Retinal pigment epithelial cell (primary cell): Measurements from ENCODE around the gene OR6K3.
"Not testable (repeated sequence)": the region's sequence is repeated elsewhere in the genome, so short reads cannot be mapped to it uniquely, and the experiment has no call there.

ENCODE experiments used
- DNase-seq: peaks from one replicate; pipeline ENCODE4 v3.0.0-alpha.2; 2010; ENCODE audit warnings: low read depth
- H3K4me3 ChIP-seq: 2 replicates; pipeline ENCODE4 v1.5.1; 2011; ENCODE audit warnings: mild to moderate bottlenecking, low read length, control low read depth, moderate library complexity
- CTCF ChIP-seq: conservative IDR thresholded peaks from 2 replicates; pipeline ENCODE4 v1.5.1; 2011; ENCODE audit warnings: low read depth, low read length, control low read depth, inconsistent platforms

OR6K3 gene

GRCh38 chr1:158706096-158706495 lies 14.4 kb downstream of the OR6K3 start:
- no peak for DNase-seq
- H3K4me3 ChIP-seq = no peak overlapping the region
- TF ChIP-seq CTCF = no peak

- no peak for TF ChIP-seq CTCF
- DNase-seq = no peak
- no peak within 1 kb of the TSS for H3K4me3 ChIP-seq
Observed at GRCh38 chr1:158700552-158700951, 20.0 kb downstream of the OR6K3 start, which contains the start of gene OR6K2. Gene OR6K2 (minus strand): TSS chr1:158700652. CDS start chr1:158700652, 0 bp downstream.

- TF ChIP-seq CTCF = no peak
- no peak overlapping the region for H3K4me3 ChIP-seq
- DNase-seq = no peak
Observed at GRCh38 chr1:158694596-158694995, 25.9 kb downstream of the OR6K3 start.

- no peak overlapping the region for H3K4me3 ChIP-seq
- no peak for DNase-seq
- TF ChIP-seq CTCF = no peak
Observed at GRCh38 chr1:158692356-158692755, 28.2 kb downstream of the OR6K3 start.

GRCh38 chr1:158691907-158692306 lies 28.6 kb downstream of the OR6K3 start:
- no peak for DNase-seq
- no peak for TF ChIP-seq CTCF
- H3K4me3 ChIP-seq = no peak overlapping the region

- not testable (repeated sequence) for H3K4me3 ChIP-seq, DNase-seq
Observed at GRCh38 chr1:158691149-158691548, 29.4 kb downstream of the OR6K3 start.

GRCh38 chr1:158689875-158690274 lies 30.6 kb downstream of the OR6K3 start:
- no peak for TF ChIP-seq CTCF
- H3K4me3 ChIP-seq = no peak overlapping the region
- no peak for DNase-seq

- DNase-seq = no peak
- TF ChIP-seq CTCF = no peak
- no peak overlapping the region for H3K4me3 ChIP-seq
Observed at GRCh38 chr1:158689110-158689509, 31.4 kb downstream of the OR6K3 start.

- not testable (repeated sequence) for H3K4me3 ChIP-seq, DNase-seq
Observed at GRCh38 chr1:158688343-158688742, 32.2 kb downstream of the OR6K3 start.
